ENCODE results near the gene MIOX. TPM values are rescaled to one million over a fixed set of nuclear protein-coding genes. Genes with fewer than 3 reads are reported as not detected.

The MIOX gene
- not detected for total RNA-seq

DNA sequence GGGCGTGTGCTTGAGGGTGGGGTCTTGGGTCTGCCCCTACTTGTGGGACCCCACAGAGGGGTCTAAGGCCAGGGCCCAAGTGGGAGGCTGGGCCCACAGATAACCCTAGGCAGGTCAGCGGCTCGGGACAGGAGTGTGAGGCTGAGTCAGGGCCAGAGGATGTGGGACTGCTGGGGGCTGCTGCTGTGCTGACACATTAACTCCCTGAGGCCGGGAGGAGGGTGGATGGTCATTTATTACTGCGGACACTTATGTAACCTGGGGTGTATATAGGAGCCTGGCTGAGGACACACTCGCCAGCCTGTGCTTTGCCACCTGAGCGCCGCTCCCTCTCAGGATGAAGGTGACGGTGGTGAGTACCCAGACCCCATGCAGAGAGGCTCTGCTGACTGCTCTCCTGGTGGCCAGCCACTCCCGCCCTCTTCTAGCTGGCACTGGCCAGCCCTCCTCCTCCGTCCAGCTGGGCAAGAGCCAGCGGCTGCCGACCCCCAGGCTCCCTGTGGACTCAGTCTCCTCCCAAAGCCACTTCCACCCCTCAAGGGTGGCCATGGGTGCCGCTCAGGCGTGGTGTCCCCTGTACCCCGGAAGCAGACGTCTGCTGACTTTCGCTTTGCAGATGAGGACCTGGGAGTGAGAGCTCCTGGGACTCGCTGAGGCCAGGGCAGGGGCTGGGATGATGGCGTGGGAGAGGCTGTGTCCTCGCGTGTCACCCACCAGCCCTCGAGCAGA lies at the start of gene MIOX:
Gene MIOX, plus strand, starts transcription at position 299 of the 729 bp plus-strand sequence. Its CDS starts 39 bp downstream, at position 338.
- FAIRE-seq, result no peak

DNA sequence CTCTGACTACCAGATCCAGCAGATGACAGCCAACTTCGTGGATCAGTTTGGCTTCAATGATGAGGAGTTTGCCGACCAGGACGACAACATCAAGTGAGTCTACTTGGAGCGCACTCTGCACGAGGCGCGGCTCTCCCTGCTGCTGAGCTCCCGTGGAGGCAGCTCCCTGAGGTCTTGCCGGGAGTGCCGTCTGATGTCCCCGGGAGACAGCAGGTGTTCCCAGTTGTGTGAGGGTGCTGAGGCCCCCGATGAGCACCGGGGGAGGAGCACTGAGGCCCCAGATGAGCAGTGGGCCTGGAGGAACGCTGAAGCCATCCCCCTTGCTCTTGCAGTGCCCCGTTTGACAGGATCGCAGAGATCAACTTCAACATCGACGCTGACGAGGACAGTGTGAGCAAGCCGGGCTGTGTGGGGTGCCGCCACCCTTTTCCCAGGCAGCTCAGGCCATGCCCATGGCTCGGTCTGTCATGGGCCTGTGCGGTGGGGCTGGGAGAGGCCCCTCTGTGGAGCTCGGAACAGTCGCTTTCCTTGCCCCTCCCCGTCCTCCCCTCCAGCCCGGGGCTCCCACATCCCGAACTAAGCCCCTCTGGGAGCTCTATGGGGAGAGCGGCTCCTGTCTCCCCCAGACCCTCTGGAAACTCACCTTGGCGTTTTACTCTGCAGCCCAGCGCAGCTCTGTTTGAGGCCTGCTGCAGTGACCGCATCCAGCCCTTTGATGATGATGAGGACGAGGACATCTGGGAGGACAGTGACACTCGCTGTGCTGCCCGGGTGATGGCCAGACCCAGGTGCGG lies 49.0 kb upstream of the MIOX start:
- FAIRE-seq, result no peak

More for the DNA sequence above, at the start of gene MIOX:
- no peak for DNase-seq (ENCODE audit: low spot score in 2 of 2)

DNA sequence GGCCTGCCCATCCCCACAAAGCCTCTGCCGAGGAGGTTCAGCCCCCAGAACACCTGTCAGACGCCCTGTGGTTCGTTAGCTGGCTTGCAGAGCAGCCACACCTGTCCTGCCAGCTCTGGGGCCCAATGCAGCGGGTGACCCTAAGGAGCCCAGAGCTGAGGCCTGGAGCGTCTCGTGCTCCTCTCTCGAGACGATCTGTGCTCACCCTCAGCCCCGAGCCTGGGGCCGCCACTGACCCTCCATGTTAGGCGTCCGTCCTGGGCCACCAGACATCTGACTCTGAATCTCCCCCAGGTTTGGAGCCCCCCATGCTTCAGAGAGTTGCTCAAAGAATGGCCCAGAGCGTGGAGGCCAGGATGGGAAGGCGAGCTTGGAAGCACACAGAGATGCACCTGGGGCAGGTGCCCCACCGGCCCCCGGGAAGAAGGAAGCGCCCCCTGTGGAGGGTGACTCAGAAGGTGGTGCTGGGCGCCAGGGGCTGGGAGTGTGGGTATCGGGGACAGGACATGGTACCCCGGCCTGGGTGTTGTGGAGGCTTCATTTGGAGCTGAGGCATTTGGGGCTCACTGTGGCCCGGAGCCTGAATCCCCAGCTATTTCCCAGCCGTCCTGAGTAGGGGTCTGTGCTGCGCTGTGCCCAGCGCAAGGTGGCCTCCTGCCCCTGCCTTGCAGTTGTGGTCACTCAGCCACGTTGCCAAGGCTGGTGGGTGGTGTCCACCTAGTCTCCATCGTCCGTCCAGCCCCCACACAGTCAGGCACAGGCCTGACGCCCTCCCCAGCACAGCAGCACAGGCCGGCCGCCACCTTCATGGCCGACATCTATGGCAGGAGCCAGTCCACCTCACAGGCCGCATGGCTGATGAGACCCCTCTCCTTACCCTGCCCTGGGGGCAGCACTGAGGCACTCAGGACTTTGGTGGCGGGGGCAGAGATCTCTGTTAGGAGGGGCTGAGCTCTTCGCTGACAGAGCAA lies 48.1 kb upstream of the MIOX start:
- peak in 1 of 2 donors; percentile 31 for DNase-seq (ENCODE audit: low spot score in 2 of 2)
- FAIRE-seq, result no peak

More for the DNA sequence above, 49.0 kb upstream of the MIOX start:
- peak in 1 of 2 donors; percentile 27 for DNase-seq (ENCODE audit: low spot score in 2 of 2)

DNA sequence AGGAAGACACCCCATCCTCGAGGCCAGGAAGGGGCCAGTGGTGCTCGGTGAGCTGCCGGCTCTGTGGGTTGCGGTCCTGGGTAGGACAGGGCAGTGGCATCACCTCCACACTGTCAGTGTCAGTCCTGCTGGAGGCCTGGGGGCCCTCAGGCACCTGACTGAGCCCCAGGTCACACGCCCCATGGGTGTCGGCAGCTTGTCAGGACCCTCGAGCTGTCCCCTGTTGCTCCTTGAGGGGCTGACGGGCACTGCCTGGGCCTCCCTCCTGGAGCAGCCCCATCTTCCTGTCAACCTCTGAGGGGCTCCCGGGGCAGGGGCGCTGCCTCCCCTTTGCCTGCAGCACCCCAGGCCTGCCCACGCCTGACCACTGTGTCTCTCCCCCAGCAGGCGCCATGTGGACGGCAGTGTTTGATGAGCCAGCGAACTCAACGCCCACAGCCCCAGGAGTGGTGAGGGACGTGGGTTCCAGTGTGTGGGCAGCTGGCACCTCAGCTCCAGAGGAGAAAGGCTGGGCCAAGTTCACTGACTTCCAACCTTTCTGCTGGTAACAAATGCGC lies 47.3 kb upstream of the MIOX start:
- FAIRE-seq, result no peak
- no peak for DNase-seq (ENCODE audit: low spot score in 2 of 2)

- FAIRE-seq (no peak), DNase-seq (ENCODE audit: low spot score in 2 of 2) (no peak)
These were observed 46.8 kb upstream of the MIOX start for GRCh38 chr22:50439871-50440331.

- FAIRE-seq (no peak), DNase-seq (ENCODE audit: low spot score in 2 of 2) (peak in 1 of 2 donors; percentile 29)
These were observed 46.0 kb upstream of the MIOX start for GRCh38 chr22:50440544-50441249.

GRCh38 chr22:50441428-50441993 lies 45.1 kb upstream of the MIOX start:
- FAIRE-seq, result no peak
- DNase-seq (ENCODE audit: low spot score in 2 of 2), result no peak

DNA sequence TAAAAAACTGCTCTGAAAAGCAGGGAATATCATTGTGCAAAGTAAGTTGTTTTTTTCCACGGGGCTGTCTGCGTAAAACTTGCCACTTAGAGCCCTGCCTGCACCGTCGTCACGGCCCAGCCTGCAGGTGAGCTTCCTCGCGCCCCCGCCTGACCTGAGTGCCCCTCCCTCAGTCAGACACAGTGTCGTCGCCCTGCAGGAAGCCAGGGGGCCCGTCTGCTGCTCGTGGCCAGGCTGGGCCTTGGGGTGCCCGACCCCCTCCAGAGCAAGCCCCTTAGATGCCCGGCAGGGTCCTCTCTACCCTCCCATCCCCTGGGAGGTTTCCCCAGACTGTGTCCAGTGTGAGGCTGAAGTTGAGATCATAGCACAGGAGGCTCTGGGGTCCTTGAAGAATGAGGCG lies 43.5 kb upstream of the MIOX start:
- DNase-seq (ENCODE audit: low spot score in 2 of 2), result no peak
- FAIRE-seq, result no peak

- no peak for FAIRE-seq
- no peak for DNase-seq (ENCODE audit: low spot score in 2 of 2)
These were observed 42.6 kb upstream of the MIOX start for GRCh38 chr22:50443801-50444625.

GRCh38 chr22:50444663-50445062 lies 42.0 kb upstream of the MIOX start:
- FAIRE-seq, result no peak
- no peak for DNase-seq (ENCODE audit: low spot score in 2 of 2)

DNA sequence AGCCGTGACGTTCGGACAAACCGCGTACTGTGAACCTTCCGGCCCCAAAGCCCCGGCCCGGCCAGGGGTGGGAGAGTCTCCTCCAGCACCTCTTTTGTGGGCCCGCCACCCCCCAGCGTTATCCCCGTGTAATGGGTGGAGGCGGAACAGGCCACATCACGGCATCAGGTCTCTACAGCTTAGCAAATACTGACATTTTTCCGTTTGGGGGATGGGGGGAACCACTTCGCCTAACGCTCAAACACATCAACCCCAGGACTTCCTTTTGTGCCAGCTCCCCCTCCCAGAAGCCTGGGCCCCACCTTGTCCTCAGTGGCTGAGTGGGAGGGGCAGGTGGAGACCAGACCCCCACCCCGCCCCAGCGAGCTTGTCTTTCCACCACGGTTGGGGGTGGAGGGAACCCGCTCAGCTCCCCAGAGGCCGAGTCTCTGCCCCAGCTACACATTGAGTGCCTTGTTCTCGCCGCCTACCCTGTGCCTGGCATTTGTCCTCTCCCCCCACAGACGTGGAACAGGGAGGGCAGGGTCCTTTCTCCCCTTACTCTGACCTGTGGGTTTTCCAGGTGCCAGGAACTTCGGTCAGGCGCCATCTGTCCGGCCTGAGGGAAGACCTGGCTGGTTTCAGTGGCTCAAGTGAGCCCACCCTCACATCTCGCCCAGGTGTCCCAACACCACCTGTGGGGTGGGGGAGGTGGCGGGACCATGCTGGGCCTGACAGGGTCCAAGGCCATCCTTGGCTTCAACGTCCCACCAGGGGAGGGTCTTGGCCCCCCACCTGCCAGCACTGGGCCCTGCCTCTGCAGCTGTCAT lies 41.4 kb upstream of the MIOX start:
- FAIRE-seq (no peak), DNase-seq (ENCODE audit: low spot score in 2 of 2) (no peak)

GRCh38 chr22:50445880-50446707 lies 40.6 kb upstream of the MIOX start:
- DNase-seq (ENCODE audit: low spot score in 2 of 2) (no peak), FAIRE-seq (no peak)

- FAIRE-seq (no peak), DNase-seq (ENCODE audit: low spot score in 2 of 2) (no peak)
These were observed 39.7 kb upstream of the MIOX start for GRCh38 chr22:50446708-50447575.

- FAIRE-seq (no peak), DNase-seq (ENCODE audit: low spot score in 2 of 2) (no peak)
These were observed 38.8 kb upstream of the MIOX start for GRCh38 chr22:50447576-50448551.

Measured in frontal cortex (tissue), 4 donors.